ENCODE measurements around the gene TXNDC8. TPM values are rescaled to one million over a fixed set of nuclear protein-coding genes. Genes with fewer than 3 reads are reported as not detected.

Gene TXNDC8
- total RNA-seq, 1 experiment from 2014 or later, result not detected

- no peak for TF ChIP-seq CTCF (IDR thresholded peaks at IDR 0.05; ENCODE audit: insufficient read depth in 1 of 2, low read depth in 1 of 2, low read length in 1 of 2, severe bottlenecking in 1 of 2, unreplicated experiment in 1 of 2)
- Mint-ChIP-seq H3K36me3 (ENCODE audit: insufficient read depth, unreplicated experiment) (no peaks in the 10 kb centered on the region), H3K4me1 (ENCODE audit: low read depth, unreplicated experiment) (peaks cover 19% of the 10 kb centered on the region), H3K27ac (ENCODE audit: unreplicated experiment) (no peak overlapping the region), H3K27me3 (ENCODE audit: insufficient read depth, unreplicated experiment) (no peaks in the 10 kb centered on the region), H3K9me3 (ENCODE audit: unreplicated experiment) (no peaks in the 10 kb centered on the region), H3K4me3 (ENCODE audit: unreplicated experiment) (no peak overlapping the region)
- Histone ChIP-seq H3K27me3 (replicated peaks; ENCODE audit: control insufficient read depth, insufficient read depth, low read length) (no peaks in the 10 kb centered on the region), H3K9me3 (no peaks in the 10 kb centered on the region), H3K36me3 (ENCODE audit: control insufficient read depth, insufficient read depth, low read length) (no peaks in the 10 kb centered on the region), H3K4me3 (ENCODE audit: low read depth, low read length) (no peak overlapping the region), H3K4me1 (peaks cover 40% of the 10 kb centered on the region)
- peak in 1 of 2 experiments; percentile 28 for DNase-seq
- ChIA-PET CTCF (interaction anchor here (1.0 to 1.4 kb wide), 2 partner anchors 16 to 145 kb away, joined by 3 to 6 read pairs; no protein-coding TSS in a partner anchor), POLR2A (interaction anchor here (2.0 kb wide), 1 partner anchor 26 kb away, joined by 12 read pairs; the partner anchor contains the start of gene TXN)
- BruUV-seq (replicated peaks), result no TSS peak
- intact Hi-C loops (cut with micrococcal nuclease; ENCODE audit: unreplicated experiment), result loop anchor here (1.0 to 2.0 kb wide), 4 partner anchors 12 to 61 kb away; partner anchors contain the start of gene TXN
These were observed 55.5 kb downstream of the TXNDC8 start for GRCh38 chr9:110282018-110282738.

GRCh38 chr9:110278080-110278707, 59.5 kb downstream of the TXNDC8 start:
- no peaks in the 10 kb centered on the region for H3K9me3 ChIP-seq
- H3K4me1 Mint-ChIP-seq (ENCODE audit: low read depth, unreplicated experiment), result peaks cover 7% of the 10 kb centered on the region
- H3K4me3 ChIP-seq (ENCODE audit: low read depth, low read length), result no peak overlapping the region
- no peak for DNase-seq
- H3K9me3 Mint-ChIP-seq (ENCODE audit: unreplicated experiment), result no peaks in the 10 kb centered on the region
- ChIA-PET POLR2A (no interaction called here), CTCF (no interaction called here)
- H3K27me3 ChIP-seq (replicated peaks; ENCODE audit: control insufficient read depth, insufficient read depth, low read length), result no peaks in the 10 kb centered on the region
- H3K36me3 ChIP-seq (ENCODE audit: control insufficient read depth, insufficient read depth, low read length), result no peaks in the 10 kb centered on the region
- no peak overlapping the region for H3K27ac Mint-ChIP-seq (ENCODE audit: unreplicated experiment)
- BruUV-seq (replicated peaks), result no TSS peak
- no peak overlapping the region for H3K4me3 Mint-ChIP-seq (ENCODE audit: unreplicated experiment)
- TF ChIP-seq CTCF (IDR thresholded peaks at IDR 0.05; ENCODE audit: insufficient read depth in 1 of 2, low read depth in 1 of 2, low read length in 1 of 2, severe bottlenecking in 1 of 2, unreplicated experiment in 1 of 2), result no peak
- intact Hi-C loops (cut with micrococcal nuclease; ENCODE audit: unreplicated experiment), result no loop called here
- no peaks in the 10 kb centered on the region for H3K27me3 Mint-ChIP-seq (ENCODE audit: insufficient read depth, unreplicated experiment)
- H3K4me1 ChIP-seq, result peaks cover 25% of the 10 kb centered on the region
- no peaks in the 10 kb centered on the region for H3K36me3 Mint-ChIP-seq (ENCODE audit: insufficient read depth, unreplicated experiment)

- ChIA-PET CTCF (no interaction called here), POLR2A (no interaction called here)
- BruUV-seq (replicated peaks), result no TSS peak
- no peaks in the 10 kb centered on the region for H3K4me1 Mint-ChIP-seq (ENCODE audit: low read depth, unreplicated experiment)
- no peak for DNase-seq
- Histone ChIP-seq H3K4me3 (ENCODE audit: low read depth, low read length) (no peak overlapping the region), H3K4me1 (peaks cover 10% of the 10 kb centered on the region), H3K36me3 (ENCODE audit: control insufficient read depth, insufficient read depth, low read length) (no peaks in the 10 kb centered on the region), H3K27me3 (replicated peaks; ENCODE audit: control insufficient read depth, insufficient read depth, low read length) (no peaks in the 10 kb centered on the region), H3K9me3 (no peaks in the 10 kb centered on the region)
- intact Hi-C loops (cut with micrococcal nuclease; ENCODE audit: unreplicated experiment), result loop anchor here (1.0 kb wide), 1 partner anchor 20 kb away; the partner anchor contains the start of gene TXN
- no peaks in the 10 kb centered on the region for H3K9me3 Mint-ChIP-seq (ENCODE audit: unreplicated experiment)
- no peak overlapping the region for H3K4me3 Mint-ChIP-seq (ENCODE audit: unreplicated experiment)
- H3K36me3 Mint-ChIP-seq (ENCODE audit: insufficient read depth, unreplicated experiment), result no peaks in the 10 kb centered on the region
- no peak for TF ChIP-seq CTCF (IDR thresholded peaks at IDR 0.05; ENCODE audit: insufficient read depth in 1 of 2, low read depth in 1 of 2, low read length in 1 of 2, severe bottlenecking in 1 of 2, unreplicated experiment in 1 of 2)
- H3K27ac Mint-ChIP-seq (ENCODE audit: unreplicated experiment), result no peak overlapping the region
- H3K27me3 Mint-ChIP-seq (ENCODE audit: insufficient read depth, unreplicated experiment), result no peaks in the 10 kb centered on the region
These were observed 60.9 kb downstream of the TXNDC8 start for GRCh38 chr9:110276781-110277180.

Data from Caco-2 (cell line).